ENCODE measurements around the gene MRPL34. TPM values are rescaled to one million over a fixed set of nuclear protein-coding genes. Genes with fewer than 3 reads are reported as not detected.

The MRPL34 gene
- total RNA-seq (2011; cell fraction: chromatin; rRNA removed; ENCODE audit: low replicate concordance), result 19.6 and 23.8 TPM in 2 replicates
- total RNA-seq (2011; cell fraction: nucleolus; rRNA removed), result 18.0 and 22.4 TPM in 2 replicates
- 12.5 and 22.0 TPM in 2 replicates for total RNA-seq (2011; cell fraction: nucleoplasm; rRNA removed)
- total RNA-seq (2014; rRNA removed), result 191 and 236 TPM in 2 replicates
- total RNA-seq (2014; rRNA removed; fragmentation: Illumina TruSeq; extraction: Trizol), result 40.7 and 46.5 TPM in 2 replicates
- 66.9 and 67.3 TPM in 2 replicates for total RNA-seq (2015; rRNA removed; fragmentation: Illumina TruSeq; extraction: Trizol)
- total RNA-seq (2021), result 129 and 158 TPM in 2 replicates
- 70.2 and 75.9 TPM in 2 replicates for polyA plus RNA-seq (2011; rRNA removed)
- polyA plus RNA-seq (2011; cell fraction: cytosol; rRNA removed), result 111 and 153 TPM in 2 replicates
- 45.5 and 64.0 TPM in 2 replicates for polyA plus RNA-seq (2011; cell fraction: nucleus; rRNA removed)
- polyA plus RNA-seq (2012), result 69.4 and 92.1 TPM in 2 replicates
- polyA plus RNA-seq (2014; fragmentation: Illumina TruSeq; extraction: Trizol), result 72.5 and 85.4 TPM in 2 replicates
- polyA plus RNA-seq (2014; fragmentation: Nextera tagmentation; extraction: Ambion mirVana), result 10 to 100 TPM; 11.5 to 20.6 TPM
- 256 and 284 TPM in 2 replicates for polyA plus RNA-seq (2014; rRNA removed)
- polyA minus RNA-seq (2011; rRNA and poly(A)+ RNA removed), result 19.7 and 20.4 TPM in 2 replicates
- 15.6 and 16.5 TPM in 2 replicates for polyA minus RNA-seq (2011; cell fraction: cytosol; rRNA and poly(A)+ RNA removed)
- 5.8 and 7.4 TPM in 2 replicates for polyA minus RNA-seq (2011; cell fraction: nucleus; rRNA and poly(A)+ RNA removed)
- percentile 70 among the genes with signal in this experiment for Bru-seq, nascent RNA
- BruChase-seq, experiment 1, labeled RNA remaining after a 2-hour chase, result percentile 64 among the genes with signal in this experiment
- BruChase-seq, experiment 2, labeled RNA remaining after a 6-hour chase, result percentile 68 among the genes with signal in this experiment
- long read RNA-seq, experiment 1, transcript MRPL34-203 (3 exons, 863 nt), result minor isoform, 8 of 109 reads
- long read RNA-seq, experiment 1, transcript MRPL34-201 (2 exons, 968 nt), result major isoform, 86 of 109 reads
- long read RNA-seq, experiment 1, partial matches to known transcripts, result 12 of 109 reads
- long read RNA-seq, experiment 1, other reads (novel, unspliced or antisense), result 3 of 109 reads
- long read RNA-seq, experiment 2, transcript MRPL34-201 (2 exons, 968 nt), result major isoform, 76 of 90 reads
- long read RNA-seq, experiment 2, partial matches to known transcripts, result 0 of 90 reads
- long read RNA-seq, experiment 2, other reads (novel, unspliced or antisense), result 10 of 90 reads
- long read RNA-seq, experiment 3, transcript MRPL34-201 (2 exons, 968 nt), result major isoform, 97 of 105 reads
- long read RNA-seq, experiment 3, partial matches to known transcripts, result 0 of 105 reads
- long read RNA-seq, experiment 3, other reads (novel, unspliced or antisense), result 5 of 105 reads

DNA sequence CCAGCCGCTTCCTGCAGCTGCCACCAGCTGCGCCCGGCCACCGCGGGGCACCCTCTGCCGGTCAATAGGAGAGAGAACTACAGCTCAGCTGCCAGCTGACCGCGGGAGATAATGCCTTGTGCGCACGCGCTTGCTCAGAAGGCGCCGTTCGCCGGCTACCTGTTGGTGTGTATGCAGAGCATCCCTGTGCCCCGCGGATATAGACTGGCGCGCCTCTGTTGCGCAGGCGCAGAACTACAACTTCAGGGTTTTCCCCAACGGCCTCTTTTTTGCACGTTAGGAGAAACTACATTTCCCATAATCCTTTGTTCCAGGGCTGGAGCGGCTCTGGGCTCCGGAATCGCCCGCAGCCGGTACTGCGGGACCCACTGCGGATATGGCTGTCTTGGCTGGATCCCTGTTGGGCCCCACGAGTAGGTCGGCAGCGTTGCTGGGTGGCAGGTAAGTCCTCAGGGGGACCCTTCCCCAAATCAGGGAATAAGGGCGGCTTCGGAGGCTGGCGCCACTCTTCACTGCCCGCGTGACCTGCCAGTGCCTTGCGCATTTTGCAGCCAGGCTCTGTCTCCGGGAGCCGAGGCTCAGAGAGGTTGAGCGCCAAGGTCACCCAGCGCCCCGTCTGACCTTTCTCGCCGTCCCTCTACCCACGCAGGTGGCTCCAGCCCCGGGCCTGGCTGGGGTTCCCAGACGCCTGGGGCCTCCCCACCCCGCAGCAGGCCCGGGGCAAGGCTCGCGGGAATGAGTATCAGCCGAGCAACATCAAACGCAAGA, at the start of gene MRPL34:
MRPL34 (plus strand) TSS at position 356 of the 768 bp plus-strand sequence; CDS start at position 377, 21 bp downstream.
- no peaks in the 10 kb centered on the region for H3K9me1 ChIP-seq (ENCODE audit: control insufficient read depth, insufficient read depth, low read length)
- peak within 1 kb of the TSS; percentile 84 to 94 for H3K9ac ChIP-seq (ENCODE audit: insufficient read depth in 1 of 2, low read depth in 2 of 2, low read length in 2 of 2)
- peak within 1 kb of the TSS; percentile 88 for H2AFZ ChIP-seq (ENCODE audit: low read depth, low read length)
- in situ Hi-C loops (cut with MboI), result no loop called here
- TSS peak; percentile 79 for BruUV-seq (replicated peaks)
- intact Hi-C loops (cut with micrococcal nuclease), result loop anchor here (1.0 kb wide), 1 partner anchor 11 kb away; no protein-coding TSS in a partner anchor
- H3K4me1 ChIP-seq (replicated peaks in 1 of 2; ENCODE audit: control insufficient read depth in 2 of 2, insufficient read depth in 2 of 2, low read length in 2 of 2), result peaks cover 31 to 74% of the 10 kb centered on the region in 2 experiments; a peak in 4 of 5 replicates
- H4K20me1 ChIP-seq (replicated peaks; ENCODE audit: control insufficient read depth, insufficient read depth, low read length), result 0 out of 2 replicates have a peak, but pooled peaks cover 5% of the 10 kb centered on the region
- ATAC-seq (peak; percentile 65), DNase-seq (ENCODE audit: extremely low read depth in 1 of 4, low spot score in 3 of 4) (peak; percentile 70 to 99 (median 81)), FAIRE-seq (peak; percentile 95)
- H3K9me3 ChIP-seq (replicated peaks; ENCODE audit: control insufficient read depth, insufficient read depth, low read depth, low read length), result no peaks in the 10 kb centered on the region
- H3K27ac ChIP-seq (ENCODE audit: extremely low read depth, low read depth, low read length), result peak within 1 kb of the TSS; percentile 86
- H3K4me3 ChIP-seq, result peak within 1 kb of the TSS; percentile 58
- POLR2A ChIA-PET, result interaction anchor here (0.6 to 7.7 kb wide), 8 partner anchors 12 to 1654 kb away, joined by 3 to 78 read pairs (median 4); partner anchors contain the start of genes ANO8, BABAM1 and JUND
- WGBS (ENCODE audit: insufficient coverage, low coverage, missing lambda C conversion rate), result under 1% methylated on average over 55 of the region's 55 CpGs
- peaks cover 13% of the 10 kb centered on the region for H3K36me3 ChIP-seq (ENCODE audit: control insufficient read depth, insufficient read depth, low read length)
- H3K27me3 ChIP-seq (ENCODE audit: control insufficient read depth in 2 of 2, insufficient read depth in 2 of 2, low read length in 2 of 2), result no peaks in the 10 kb centered on the region
- peak within 1 kb of the TSS; percentile 94 for H3K4me2 ChIP-seq (ENCODE audit: insufficient read depth, low read length)
- CTCF ChIA-PET (ENCODE audit: low intra/inter-chr PET ratio), result interaction anchor here (0.8 to 1.1 kb wide), 2 partner anchors 29 to 85 kb away, joined by 3 read pairs; partner anchors contain the start of gene ANO8
- peaks cover 45% of the 10 kb centered on the region for H3K79me2 ChIP-seq (ENCODE audit: control insufficient read depth, insufficient read depth, low read length)
- peak; percentile 69 for TF ChIP-seq KLF16 (IDR thresholded peaks at IDR 0.05)
- no peak for TF ChIP-seq NFATC3 (IDR thresholded peaks at IDR 0.05)
- TF ChIP-seq, protein P1, sequence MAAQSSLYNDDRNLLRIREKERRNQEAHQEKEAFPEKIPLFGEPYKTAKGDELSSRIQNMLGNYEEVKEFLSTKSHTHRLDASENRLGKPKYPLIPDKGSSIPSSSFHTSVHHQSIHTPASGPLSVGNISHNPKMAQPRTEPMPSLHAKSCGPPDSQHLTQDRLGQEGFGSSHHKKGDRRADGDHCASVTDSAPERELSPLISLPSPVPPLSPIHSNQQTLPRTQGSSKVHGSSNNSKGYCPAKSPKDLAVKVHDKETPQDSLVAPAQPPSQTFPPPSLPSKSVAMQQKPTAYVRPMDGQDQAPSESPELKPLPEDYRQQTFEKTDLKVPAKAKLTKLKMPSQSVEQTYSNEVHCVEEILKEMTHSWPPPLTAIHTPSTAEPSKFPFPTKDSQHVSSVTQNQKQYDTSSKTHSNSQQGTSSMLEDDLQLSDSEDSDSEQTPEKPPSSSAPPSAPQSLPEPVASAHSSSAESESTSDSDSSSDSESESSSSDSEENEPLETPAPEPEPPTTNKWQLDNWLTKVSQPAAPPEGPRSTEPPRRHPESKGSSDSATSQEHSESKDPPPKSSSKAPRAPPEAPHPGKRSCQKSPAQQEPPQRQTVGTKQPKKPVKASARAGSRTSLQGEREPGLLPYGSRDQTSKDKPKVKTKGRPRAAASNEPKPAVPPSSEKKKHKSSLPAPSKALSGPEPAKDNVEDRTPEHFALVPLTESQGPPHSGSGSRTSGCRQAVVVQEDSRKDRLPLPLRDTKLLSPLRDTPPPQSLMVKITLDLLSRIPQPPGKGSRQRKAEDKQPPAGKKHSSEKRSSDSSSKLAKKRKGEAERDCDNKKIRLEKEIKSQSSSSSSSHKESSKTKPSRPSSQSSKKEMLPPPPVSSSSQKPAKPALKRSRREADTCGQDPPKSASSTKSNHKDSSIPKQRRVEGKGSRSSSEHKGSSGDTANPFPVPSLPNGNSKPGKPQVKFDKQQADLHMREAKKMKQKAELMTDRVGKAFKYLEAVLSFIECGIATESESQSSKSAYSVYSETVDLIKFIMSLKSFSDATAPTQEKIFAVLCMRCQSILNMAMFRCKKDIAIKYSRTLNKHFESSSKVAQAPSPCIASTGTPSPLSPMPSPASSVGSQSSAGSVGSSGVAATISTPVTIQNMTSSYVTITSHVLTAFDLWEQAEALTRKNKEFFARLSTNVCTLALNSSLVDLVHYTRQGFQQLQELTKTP (IDR thresholded peaks at IDR 0.05; ENCODE audit: low read depth in 1 of 2, partially characterized antibody in 2 of 2), result peak in 1 of 2 experiments; percentile 85
- no peak for TF ChIP-seq U2AF2 (optimal IDR thresholded peaks at IDR 0.05; ENCODE audit: low read depth, low read length)
- no peak for TF ChIP-seq CAMTA2 (CRISPR knock-in tag; conservative IDR thresholded peaks at IDR 0.05)
- TF ChIP-seq CREM (IDR thresholded peaks at IDR 0.05; ENCODE audit: low read depth), result peak; percentile 58
- TF ChIP-seq PHB (CRISPR knock-in tag; IDR thresholded peaks at IDR 0.05), result 0 out of 2 replicates have a peak, but pooled peaks have one; percentile 65
- no peak for TF ChIP-seq PURB (CRISPR knock-in tag; IDR thresholded peaks at IDR 0.05; ENCODE audit: low read depth)
- TF ChIP-seq, protein P2, sequence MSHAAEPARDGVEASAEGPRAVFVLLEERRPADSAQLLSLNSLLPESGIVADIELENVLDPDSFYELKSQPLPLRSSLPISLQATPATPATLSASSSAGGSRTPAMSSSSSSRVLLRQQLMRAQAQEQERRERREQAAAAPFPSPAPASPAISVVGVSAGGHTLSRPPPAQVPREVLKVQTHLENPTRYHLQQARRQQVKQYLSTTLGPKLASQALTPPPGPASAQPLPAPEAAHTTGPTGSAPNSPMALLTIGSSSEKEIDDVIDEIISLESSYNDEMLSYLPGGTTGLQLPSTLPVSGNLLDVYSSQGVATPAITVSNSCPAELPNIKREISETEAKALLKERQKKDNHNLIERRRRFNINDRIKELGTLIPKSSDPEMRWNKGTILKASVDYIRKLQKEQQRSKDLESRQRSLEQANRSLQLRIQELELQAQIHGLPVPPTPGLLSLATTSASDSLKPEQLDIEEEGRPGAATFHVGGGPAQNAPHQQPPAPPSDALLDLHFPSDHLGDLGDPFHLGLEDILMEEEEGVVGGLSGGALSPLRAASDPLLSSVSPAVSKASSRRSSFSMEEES (CRISPR knock-in tag; IDR thresholded peaks at IDR 0.05), result peak; percentile 1; the same call in 1 of the 2 replicates

All from K562 (cell line).